HepG2 (cell line): ENCODE measurements around the gene KRTAP5-10. TPM values are rescaled to one million over a fixed set of nuclear protein-coding genes. Genes with fewer than 3 reads are reported as not detected.

Experiments used
- ARID4A ChIP-seq: sonication (generic); formaldehyde crosslinking; IDR thresholded peaks from 2 replicates; pipeline ENCODE4 v1.5.0; 2020; ENCODE audit warnings: mild to moderate bottlenecking, missing genetic modification reagents, borderline replicate concordance
- HOXA5 ChIP-seq: sonication (generic); formaldehyde crosslinking; IDR thresholded peaks from 2 replicates; pipeline ENCODE4 v1.4.0; 2020; ENCODE audit warnings: missing genetic modification reagents
- MXD3 ChIP-seq: IDR thresholded peaks from 2 replicates; pipeline ENCODE4 v1.6.1; 2016; ENCODE audit warnings: mild to moderate bottlenecking, missing biosample characterization, missing genetic modification reagents
- PBX2 ChIP-seq: IDR thresholded peaks from 2 replicates; pipeline ENCODE4 v1.6.1; 2016; ENCODE audit warnings: control low read depth
- PPARG ChIP-seq: conservative IDR thresholded peaks from 2 replicates; pipeline ENCODE4 v1.6.1; 2016; ENCODE audit warnings: missing biosample characterization, missing genetic modification reagents
- TARDBP ChIP-seq: sonication (generic); formaldehyde crosslinking; IDR thresholded peaks from 2 replicates; pipeline ENCODE4 v1.8.0; 2022; ENCODE audit warnings: mild to moderate bottlenecking, missing genetic modification reagents
- ZNF407 ChIP-seq: sonication (generic); formaldehyde crosslinking; IDR thresholded peaks from one replicate; pipeline ENCODE4 v1.5.1; 2020; ENCODE audit warnings: mild to moderate bottlenecking, missing genetic modification reagents; ENCODE audit errors: not compliant biosample characterization
- ZNF510 ChIP-seq: sonication (generic); formaldehyde crosslinking; IDR thresholded peaks from 2 replicates; pipeline ENCODE4 v1.4.0; 2020; ENCODE audit warnings: low read depth, mild to moderate bottlenecking, missing genetic modification reagents
- polyA plus RNA-seq, 8 experiments: library from polyadenylated mRNA; depleted of rRNA in 3 of 8; stranded (reverse) in 7 of 8; unstranded in 1 of 8; fragments of >200 nt; fragmentation: Illumina TruSeq in 4 of 8; extraction: Trizol in 4 of 8; gene quantifications; 2 replicates each; pipeline versions ENCODE4 v1.2.1 to v1.2.3, GENCODE V29; 2011 to 2016; ENCODE audit warnings: low read depth in 4 of 8, missing spikeins in 1 of 8, mixed read lengths in 1 of 8; ENCODE audit not compliant: insufficient read depth in 1 of 8
- total RNA-seq, 5 experiments: library from RNA; depleted of rRNA; stranded (reverse); fragments of >200 nt; fragmentation: Illumina TruSeq; extraction: Trizol; gene quantifications; 2 replicates each; pipeline ENCODE4 v1.2.3, GENCODE V29; 2016; ENCODE audit warnings: low read depth in 1 of 5
- TF ChIP-seq, protein P1 (sequence below): sonication (generic); formaldehyde crosslinking; IDR thresholded peaks from 2 replicates; pipeline ENCODE4 v1.4.0; 2020; ENCODE audit warnings: missing genetic modification reagents

The KRTAP5-10 gene
- total and polyA plus RNA-seq, 2 of the 13 experiments (the other 11 are each of a cell fraction or from before 2014, with no cell fraction given) = not detected

GRCh38 chr11:71572811-71573210, 7.4 kb downstream of the KRTAP5-10 start (continued):
- no peak for TF ChIP-seq ARID4A (CRISPR knock-in tag)
- TF ChIP-seq ZNF407 (CRISPR knock-in tag) = no peak
- TF ChIP-seq, protein P1, sequence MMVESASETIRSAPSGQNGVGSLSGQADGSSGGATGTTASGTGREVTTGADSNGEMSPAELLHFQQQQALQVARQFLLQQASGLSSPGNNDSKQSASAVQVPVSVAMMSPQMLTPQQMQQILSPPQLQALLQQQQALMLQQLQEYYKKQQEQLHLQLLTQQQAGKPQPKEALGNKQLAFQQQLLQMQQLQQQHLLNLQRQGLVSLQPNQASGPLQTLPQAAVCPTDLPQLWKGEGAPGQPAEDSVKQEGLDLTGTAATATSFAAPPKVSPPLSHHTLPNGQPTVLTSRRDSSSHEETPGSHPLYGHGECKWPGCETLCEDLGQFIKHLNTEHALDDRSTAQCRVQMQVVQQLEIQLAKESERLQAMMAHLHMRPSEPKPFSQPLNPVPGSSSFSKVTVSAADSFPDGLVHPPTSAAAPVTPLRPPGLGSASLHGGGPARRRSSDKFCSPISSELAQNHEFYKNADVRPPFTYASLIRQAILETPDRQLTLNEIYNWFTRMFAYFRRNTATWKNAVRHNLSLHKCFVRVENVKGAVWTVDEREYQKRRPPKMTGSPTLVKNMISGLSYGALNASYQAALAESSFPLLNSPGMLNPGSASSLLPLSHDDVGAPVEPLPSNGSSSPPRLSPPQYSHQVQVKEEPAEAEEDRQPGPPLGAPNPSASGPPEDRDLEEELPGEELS (CRISPR knock-in tag) = no peak
- TF ChIP-seq ZNF510 (CRISPR knock-in tag) = no peak
- no peak for TF ChIP-seq MXD3
- no peak for TF ChIP-seq HOXA5
- no peak for TF ChIP-seq TARDBP (CRISPR knock-in tag)
- no peak for TF ChIP-seq PPARG (CRISPR knock-in tag)
- TF ChIP-seq PBX2 (CRISPR knock-in tag) = no peak
